Measurements from ENCODE around the gene ARTN. TPM values are rescaled to one million over a fixed set of nuclear protein-coding genes. Genes with fewer than 3 reads are reported as not detected.

ARTN gene
- total RNA-seq, 1 experiment from 2014 or later, result not detected

DNA sequence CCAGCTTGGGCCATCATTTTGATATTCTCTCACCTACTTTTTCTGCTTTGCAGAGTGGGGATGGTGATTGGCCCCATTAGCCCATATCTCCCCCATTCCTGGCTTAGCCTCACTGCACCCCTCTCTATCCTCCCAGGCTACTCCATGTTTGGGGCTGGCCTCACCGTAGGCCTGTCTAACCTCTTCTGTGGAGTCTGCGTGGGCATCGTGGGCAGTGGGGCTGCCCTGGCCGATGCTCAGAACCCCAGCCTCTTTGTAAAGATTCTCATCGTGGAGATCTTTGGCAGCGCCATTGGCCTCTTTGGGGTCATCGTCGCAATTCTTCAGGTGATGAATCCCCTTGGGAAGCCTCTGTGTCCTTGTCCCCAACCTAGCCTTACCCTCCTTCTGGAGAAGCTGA lies 43.3 kb downstream of the ARTN start:
- H3K9me3 ChIP-seq, result no peaks in the 10 kb centered on the region
- H3K4me1 ChIP-seq, result peaks cover 21% of the 10 kb centered on the region
- H3K27me3 ChIP-seq (replicated peaks; ENCODE audit: control insufficient read depth, insufficient read depth, low read length), result no peaks in the 10 kb centered on the region
- no peaks in the 10 kb centered on the region for H3K27me3 Mint-ChIP-seq (ENCODE audit: insufficient read depth, unreplicated experiment)
- DNase-seq, result no peak
- H3K36me3 ChIP-seq (ENCODE audit: control insufficient read depth, insufficient read depth, low read length), result peaks cover 4% of the 10 kb centered on the region
- BruUV-seq (replicated peaks), result no TSS peak
- H3K36me3 Mint-ChIP-seq (ENCODE audit: insufficient read depth, unreplicated experiment), result peaks cover 45% of the 10 kb centered on the region
- H3K4me3 Mint-ChIP-seq (ENCODE audit: unreplicated experiment), result peak overlapping the region; percentile 91
- H3K4me3 ChIP-seq (ENCODE audit: low read depth, low read length), result no peak overlapping the region
- no peak overlapping the region for H3K27ac Mint-ChIP-seq (ENCODE audit: unreplicated experiment)
- no peaks in the 10 kb centered on the region for H3K9me3 Mint-ChIP-seq (ENCODE audit: unreplicated experiment)
- peaks cover 24% of the 10 kb centered on the region for H3K4me1 Mint-ChIP-seq (ENCODE audit: low read depth, unreplicated experiment)
- no peak for TF ChIP-seq CTCF (IDR thresholded peaks at IDR 0.05; ENCODE audit: insufficient read depth in 1 of 2, low read depth in 1 of 2, low read length in 1 of 2, severe bottlenecking in 1 of 2, unreplicated experiment in 1 of 2)
- CTCF ChIA-PET, result interaction anchor here (1.0 kb wide), 1 partner anchor 15 kb away, joined by 3 read pairs; no protein-coding TSS in a partner anchor
- intact Hi-C loops (cut with micrococcal nuclease; ENCODE audit: unreplicated experiment), result no loop called here
- POLR2A ChIA-PET, result no interaction called here

- Histone ChIP-seq H3K27me3 (replicated peaks; ENCODE audit: control insufficient read depth, insufficient read depth, low read length) (no peaks in the 10 kb centered on the region), H3K36me3 (ENCODE audit: control insufficient read depth, insufficient read depth, low read length) (peaks cover 3% of the 10 kb centered on the region), H3K4me3 (ENCODE audit: low read depth, low read length) (no peak overlapping the region; the same call in 1 of the 2 replicates), H3K9me3 (no peaks in the 10 kb centered on the region), H3K4me1 (peaks cover 21% of the 10 kb centered on the region)
- BruUV-seq (replicated peaks), result no TSS peak
- Mint-ChIP-seq H3K4me1 (ENCODE audit: low read depth, unreplicated experiment) (peaks cover 24% of the 10 kb centered on the region), H3K4me3 (ENCODE audit: unreplicated experiment) (peak overlapping the region; percentile 91), H3K27ac (ENCODE audit: unreplicated experiment) (no peak overlapping the region), H3K36me3 (ENCODE audit: insufficient read depth, unreplicated experiment) (peaks cover 45% of the 10 kb centered on the region), H3K9me3 (ENCODE audit: unreplicated experiment) (no peaks in the 10 kb centered on the region), H3K27me3 (ENCODE audit: insufficient read depth, unreplicated experiment) (no peaks in the 10 kb centered on the region)
- TF ChIP-seq CTCF (IDR thresholded peaks at IDR 0.05; ENCODE audit: insufficient read depth in 1 of 2, low read depth in 1 of 2, low read length in 1 of 2, severe bottlenecking in 1 of 2, unreplicated experiment in 1 of 2), result no peak
- no peak for DNase-seq
- ChIA-PET POLR2A (no interaction called here), CTCF (interaction anchor here (1.0 kb wide), 1 partner anchor 14 kb away, joined by 3 read pairs; no protein-coding TSS in a partner anchor)
- intact Hi-C loops (cut with micrococcal nuclease; ENCODE audit: unreplicated experiment), result no loop called here
Measured at GRCh38 chr1:43977376-43978263, 44.0 kb downstream of the ARTN start.

DNA sequence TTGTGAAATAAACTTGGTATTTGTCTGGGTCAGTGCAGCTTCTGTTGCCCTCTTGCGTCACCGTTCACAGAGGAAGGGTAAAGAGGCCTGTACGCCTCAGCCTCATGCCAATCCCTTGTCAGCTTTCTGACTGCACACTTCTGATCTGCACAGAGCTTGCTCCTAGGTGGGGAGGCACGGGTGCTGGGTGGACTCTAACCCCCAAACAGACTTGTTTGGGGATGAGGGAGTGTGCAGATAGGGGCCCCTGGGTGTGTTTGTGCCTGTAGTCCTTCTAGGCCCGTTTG lies 44.6 kb downstream of the ARTN start:
- Histone ChIP-seq H3K4me1 (peaks cover 21% of the 10 kb centered on the region), H3K36me3 (ENCODE audit: control insufficient read depth, insufficient read depth, low read length) (peaks cover 3% of the 10 kb centered on the region), H3K9me3 (no peaks in the 10 kb centered on the region), H3K27me3 (replicated peaks; ENCODE audit: control insufficient read depth, insufficient read depth, low read length) (no peaks in the 10 kb centered on the region), H3K4me3 (ENCODE audit: low read depth, low read length) (peak overlapping the region; percentile 80)
- Mint-ChIP-seq H3K9me3 (ENCODE audit: unreplicated experiment) (no peaks in the 10 kb centered on the region), H3K27me3 (ENCODE audit: insufficient read depth, unreplicated experiment) (no peaks in the 10 kb centered on the region), H3K4me1 (ENCODE audit: low read depth, unreplicated experiment) (peaks cover 24% of the 10 kb centered on the region), H3K27ac (ENCODE audit: unreplicated experiment) (no peak overlapping the region), H3K4me3 (ENCODE audit: unreplicated experiment) (peak overlapping the region; percentile 91), H3K36me3 (ENCODE audit: insufficient read depth, unreplicated experiment) (peaks cover 45% of the 10 kb centered on the region)
- CTCF ChIA-PET, result no interaction called here
- DNase-seq, result no peak
- POLR2A ChIA-PET, result no interaction called here
- TF ChIP-seq CTCF (IDR thresholded peaks at IDR 0.05; ENCODE audit: insufficient read depth in 1 of 2, low read depth in 1 of 2, low read length in 1 of 2, severe bottlenecking in 1 of 2, unreplicated experiment in 1 of 2), result no peak
- no TSS peak for BruUV-seq (replicated peaks)
- intact Hi-C loops (cut with micrococcal nuclease; ENCODE audit: unreplicated experiment), result no loop called here
